ENCODE data around the gene FBH1. TPM values are rescaled to one million over a fixed set of nuclear protein-coding genes. Genes with fewer than 3 reads are reported as not detected.

The FBH1 gene
- total RNA-seq, 1 experiment from 2014 or later, result 41.1 TPM

DNA sequence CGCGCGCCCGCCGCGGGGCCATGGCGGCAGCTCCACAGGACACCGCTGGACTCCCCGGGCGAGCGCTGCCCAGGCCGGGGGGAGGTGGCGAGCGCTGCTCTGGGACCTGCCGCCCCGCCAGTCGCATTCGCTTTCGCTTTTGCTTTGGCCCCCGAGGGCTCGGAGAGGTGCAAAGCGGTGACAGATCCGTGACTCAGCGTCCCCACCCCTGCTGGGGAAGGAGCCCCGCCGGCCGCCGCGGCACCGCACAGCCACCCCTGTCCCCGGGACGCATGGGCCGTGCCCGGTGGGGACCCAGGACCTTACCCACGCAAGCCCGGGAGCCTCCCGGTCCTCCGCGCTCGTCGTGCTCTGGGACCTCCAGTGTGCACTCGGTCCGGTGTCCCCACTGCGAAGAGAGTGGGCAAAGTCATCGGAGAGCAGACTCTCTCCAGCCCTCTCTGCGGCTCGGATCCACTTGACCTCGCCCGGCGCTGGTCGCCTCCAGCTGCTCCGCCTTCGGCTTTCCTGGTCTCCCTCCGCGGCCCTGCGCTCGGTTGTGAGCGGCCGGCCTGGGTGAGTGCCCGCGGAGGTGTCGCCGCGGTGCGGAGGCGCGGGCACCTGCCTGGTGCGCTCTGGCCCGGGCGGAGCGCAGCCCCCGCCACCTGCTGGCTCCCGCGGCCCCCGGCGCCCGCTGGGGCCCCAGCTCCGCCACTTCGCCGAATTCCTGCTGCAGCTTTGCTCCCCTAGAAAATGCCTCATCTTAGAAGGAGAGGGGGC lies 87.6 kb downstream of the FBH1 start, which contains the start of gene IL15RA:
Gene IL15RA (minus strand): TSS at position 73 of the 759 bp plus-strand sequence. CDS start 51 bp downstream, at position 22.
- DNase-seq (ENCODE audit: low spot score), result peak; percentile 55

DNA sequence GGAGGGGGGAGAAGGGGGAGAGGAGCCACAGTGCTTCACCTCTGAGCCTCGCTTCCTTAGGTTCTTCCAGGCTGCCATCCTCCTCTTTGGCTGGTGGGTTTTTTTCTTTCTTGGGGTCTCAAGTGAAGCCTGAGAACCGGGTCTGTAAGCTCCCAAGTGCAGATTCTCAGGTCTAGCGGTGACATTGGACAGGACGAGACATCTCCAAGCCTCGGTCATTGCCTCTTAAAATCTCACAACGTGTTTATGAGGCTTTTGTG lies 88.1 kb downstream of the FBH1 start:
- no peak for DNase-seq (ENCODE audit: low spot score)

DNA sequence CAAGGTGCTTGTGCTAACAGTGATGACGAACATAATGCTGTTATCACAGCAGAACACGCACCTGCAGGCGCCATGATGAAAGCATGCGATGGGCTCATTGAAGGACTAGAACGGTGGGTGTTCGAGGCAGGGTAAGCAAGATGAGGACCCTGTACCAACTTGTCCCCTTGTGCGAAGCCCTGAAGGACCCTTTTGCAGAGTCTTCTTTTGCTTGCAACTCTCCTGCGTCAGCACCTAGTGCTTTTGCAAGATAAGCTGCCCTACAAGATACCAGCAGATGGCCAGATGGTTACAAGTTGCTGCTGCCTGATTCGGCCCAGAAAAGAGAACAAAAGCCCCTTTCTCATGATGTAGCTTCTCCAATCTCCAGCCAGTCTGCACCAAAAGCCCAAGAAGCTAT lies 91.5 kb downstream of the FBH1 start:
- no peak for DNase-seq (ENCODE audit: low spot score)

DNA sequence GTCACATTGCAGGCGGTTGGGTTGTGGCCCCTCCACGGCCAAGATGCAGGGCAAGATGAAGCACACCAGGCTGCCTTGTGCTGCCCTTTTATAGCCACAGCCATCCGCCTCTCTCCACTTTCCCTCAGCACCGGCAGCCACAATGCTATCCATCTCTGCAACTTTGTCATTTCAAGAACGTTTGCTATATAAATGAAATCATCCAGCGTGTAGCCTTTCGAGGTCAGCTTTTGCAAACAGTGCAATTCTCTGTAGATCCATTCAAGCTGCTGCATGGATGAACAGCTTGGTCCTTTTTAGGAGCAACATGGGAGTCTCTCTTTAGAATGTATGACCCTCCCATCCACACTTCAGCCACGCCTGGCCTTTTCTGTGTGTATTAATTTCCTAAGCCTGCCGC lies 93.7 kb downstream of the FBH1 start:
- DNase-seq (ENCODE audit: low spot score), result no peak

DNA sequence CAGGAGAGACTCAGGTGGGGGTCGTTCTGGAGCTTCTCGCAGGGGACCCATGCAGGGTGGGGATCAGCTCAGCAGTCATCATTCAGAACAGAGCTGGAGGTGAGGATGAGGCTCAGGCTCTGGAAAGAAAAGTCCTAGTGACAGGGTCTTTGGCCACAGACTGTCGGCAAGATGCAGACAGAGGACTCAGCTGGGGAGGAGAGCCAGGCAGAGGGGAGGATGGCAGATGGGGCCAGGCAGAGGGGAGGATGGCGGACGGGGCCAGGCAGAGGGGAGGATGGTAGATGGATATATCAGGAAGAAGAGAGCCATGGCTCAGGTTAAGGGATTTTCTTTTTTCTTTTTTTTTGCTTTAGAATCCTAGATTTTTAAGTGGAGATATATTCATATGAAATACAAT lies 95.0 kb downstream of the FBH1 start:
- no peak for DNase-seq (ENCODE audit: low spot score)

Other genes with a start within 250 kb of the FBH1 start
- gene ASB13, start 223.6 kb upstream of the FBH1 start, total RNA-seq (2014; rRNA removed; shearing (Covaris generic)), result 9.1 and 11.3 TPM in 2 replicates
- gene TASOR2, start 205.4 kb upstream of the FBH1 start, total RNA-seq (2014; rRNA removed; shearing (Covaris generic)), result 25.2 and 42.4 TPM in 2 replicates
- 241 and 283 TPM in 2 replicates for gene GDI2, start 76.8 kb upstream of the FBH1 start, total RNA-seq (2014; rRNA removed; shearing (Covaris generic))
- gene ANKRD16, start 350 bp upstream of the FBH1 start, total RNA-seq (2014; rRNA removed; shearing (Covaris generic)), result 3.0 and 3.2 TPM in 2 replicates
- 14.4 and 18.6 TPM in 2 replicates for gene IL15RA, start 87.3 kb downstream of the FBH1 start, total RNA-seq (2014; rRNA removed; shearing (Covaris generic))
- not detected in 2 replicates for gene IL2RA, start 172.1 kb downstream of the FBH1 start, total RNA-seq (2014; rRNA removed; shearing (Covaris generic))
- 9.2 and 18.5 TPM in 2 replicates for gene RBM17, start 198.8 kb downstream of the FBH1 start, total RNA-seq (2014; rRNA removed; shearing (Covaris generic))

All from H4 (cell line).